Breast epithelium (tissue), 4 donors: ENCODE data around the gene SDK2. TPM values are rescaled to one million over a fixed set of nuclear protein-coding genes. Genes with fewer than 3 reads are reported as not detected.

Experiments
- DNase-seq, 2 donors: peaks; one replicate each; pipeline ENCODE4 v3.0.0-alpha.2; 2019; ENCODE audit warnings: low spot score in 2 of 2
- H3K27ac ChIP-seq, 2 donors: fragments of 200-600 bp; sonication (generic) in 1 of 2; one replicate each; pipeline ENCODE4 v1.5.1; 2016 to 2019; ENCODE audit warnings: mild to moderate bottlenecking in 1 of 2
- H3K27me3 ChIP-seq, 2 donors: fragments of 200-600 bp; sonication (generic) in 1 of 2; one replicate each; pipeline versions ENCODE4 v1.5.1 to v1.6.0; 2017 to 2019; ENCODE audit warnings: control low read depth in 1 of 2, mild to moderate bottlenecking in 1 of 2
- H3K36me3 ChIP-seq: fragments of 200-600 bp; one replicate; pipeline ENCODE4 v1.5.1; 2019
- H3K4me1 ChIP-seq, 2 donors: fragments of 200-600 bp; sonication (generic); one replicate each; pipeline ENCODE4 v1.5.1; 2016 to 2019; ENCODE audit warnings: control low read depth in 1 of 2
- H3K4me3 ChIP-seq, 3 donors: fragments of 200-600 bp; sonication (generic); 1 replicate in 2 of 3; 2 replicates in 1 of 3; pipeline ENCODE4 v1.5.1; 2016 to 2019; ENCODE audit warnings: mild to moderate bottlenecking in 3 of 3, moderate library complexity in 2 of 3
- H3K9me3 ChIP-seq, 2 donors: fragments of 200-600 bp; sonication (generic) in 1 of 2; one replicate each; pipeline ENCODE4 v1.5.1; 2016 to 2019; ENCODE audit warnings: control low read depth in 1 of 2
- POLR2A ChIP-seq: fragments of 450-650 bp; IDR thresholded peaks from one replicate; pipeline ENCODE4 v1.6.1; 2016; ENCODE audit warnings: antibody characterized with exemption, mild to moderate bottlenecking, moderate library complexity
- POLR2AphosphoS5 ChIP-seq, 3 donors: sonication (generic); formaldehyde crosslinking; IDR thresholded peaks; one replicate each; pipeline ENCODE4 v1.6.1; 2017; ENCODE audit warnings: antibody characterized with exemption in 3 of 3
- intact Hi-C: fragments of 100-400 bp; cut with DNase I; formaldehyde crosslinking; loops from one replicate; pipeline ENCODE4 v1.15.1; 2023; ENCODE audit warnings: low total_unique reads
- total RNA-seq, 3 donors: library from RNA; depleted of rRNA; stranded (reverse); fragments of >200 nt; gene quantifications; one replicate each; pipeline ENCODE4 v1.1.0, GENCODE V29; 2016
- TF ChIP-seq, protein P1 (sequence below), 3 donors: fragments of 450-650 bp; IDR thresholded peaks; one replicate each; pipeline ENCODE4 v1.5.1; 2016 to 2017; ENCODE audit warnings: antibody characterized with exemption in 3 of 3, mild to moderate bottlenecking in 3 of 3, moderate library complexity in 3 of 3

SDK2 gene
- total RNA-seq, 3 donors from 2014 or later = 0.16 to 2.9 (median 2.6) TPM

DNA sequence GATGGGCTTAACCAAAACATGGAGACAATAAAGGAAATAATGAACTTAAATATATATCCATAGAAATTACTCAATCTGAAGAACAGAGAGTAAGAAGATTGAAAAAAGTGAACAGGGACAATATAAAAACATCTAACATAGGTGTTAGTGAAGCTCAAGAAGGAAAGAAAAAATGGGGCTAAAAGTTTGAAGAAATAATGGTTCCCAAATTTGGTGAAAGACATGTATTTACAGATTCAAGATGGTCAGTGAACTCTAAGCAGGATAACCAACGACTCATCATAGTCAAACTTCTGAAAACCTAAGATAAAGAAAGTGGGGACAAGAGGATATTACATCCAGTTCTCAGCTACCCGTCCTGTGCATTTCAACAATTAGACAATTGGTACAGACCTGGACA is 22.6 kb downstream of the SDK2 start:
- H3K27me3 ChIP-seq = no peaks in the 10 kb centered on the region
- H3K4me3 ChIP-seq = no peak overlapping the region
- no peaks in the 10 kb centered on the region for H3K4me1 ChIP-seq
- no peak overlapping the region for H3K27ac ChIP-seq
- intact Hi-C loops = no loop called here
- no peak for DNase-seq
- no peaks in the 10 kb centered on the region for H3K36me3 ChIP-seq
- peaks cover 0 to 3% of the 10 kb centered on the region in 2 donors for H3K9me3 ChIP-seq
- TF ChIP-seq, protein P1, sequence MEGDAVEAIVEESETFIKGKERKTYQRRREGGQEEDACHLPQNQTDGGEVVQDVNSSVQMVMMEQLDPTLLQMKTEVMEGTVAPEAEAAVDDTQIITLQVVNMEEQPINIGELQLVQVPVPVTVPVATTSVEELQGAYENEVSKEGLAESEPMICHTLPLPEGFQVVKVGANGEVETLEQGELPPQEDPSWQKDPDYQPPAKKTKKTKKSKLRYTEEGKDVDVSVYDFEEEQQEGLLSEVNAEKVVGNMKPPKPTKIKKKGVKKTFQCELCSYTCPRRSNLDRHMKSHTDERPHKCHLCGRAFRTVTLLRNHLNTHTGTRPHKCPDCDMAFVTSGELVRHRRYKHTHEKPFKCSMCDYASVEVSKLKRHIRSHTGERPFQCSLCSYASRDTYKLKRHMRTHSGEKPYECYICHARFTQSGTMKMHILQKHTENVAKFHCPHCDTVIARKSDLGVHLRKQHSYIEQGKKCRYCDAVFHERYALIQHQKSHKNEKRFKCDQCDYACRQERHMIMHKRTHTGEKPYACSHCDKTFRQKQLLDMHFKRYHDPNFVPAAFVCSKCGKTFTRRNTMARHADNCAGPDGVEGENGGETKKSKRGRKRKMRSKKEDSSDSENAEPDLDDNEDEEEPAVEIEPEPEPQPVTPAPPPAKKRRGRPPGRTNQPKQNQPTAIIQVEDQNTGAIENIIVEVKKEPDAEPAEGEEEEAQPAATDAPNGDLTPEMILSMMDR (IDR thresholded peaks at IDR 0.05) = no peak
- no peak for TF ChIP-seq POLR2A
- TF ChIP-seq POLR2AphosphoS5 (IDR thresholded peaks at IDR 0.05) = no peak

- DNase-seq = no peak
- intact Hi-C loops = no loop called here
- TF ChIP-seq, protein P1 (IDR thresholded peaks at IDR 0.05) = no peak
- no peak for TF ChIP-seq POLR2AphosphoS5 (IDR thresholded peaks at IDR 0.05)
- no peak for TF ChIP-seq POLR2A
Observed at GRCh38 chr17:73620414-73620813, 23.8 kb downstream of the SDK2 start.

GRCh38 chr17:73617501-73617900 is 26.7 kb downstream of the SDK2 start:
- no peak for DNase-seq
- no peaks in the 10 kb centered on the region for H3K36me3 ChIP-seq
- H3K4me1 ChIP-seq = no peaks in the 10 kb centered on the region
- TF ChIP-seq POLR2AphosphoS5 (IDR thresholded peaks at IDR 0.05) = no peak
- TF ChIP-seq POLR2A = no peak
- TF ChIP-seq, protein P1 (IDR thresholded peaks at IDR 0.05) = no peak
- peaks cover 0 to 3% of the 10 kb centered on the region in 2 donors for H3K9me3 ChIP-seq
- no peak overlapping the region for H3K27ac ChIP-seq
- H3K4me3 ChIP-seq = no peak overlapping the region
- intact Hi-C loops = no loop called here
- no peaks in the 10 kb centered on the region for H3K27me3 ChIP-seq

More at GRCh38 chr17:73620414-73620813, 23.8 kb downstream of the SDK2 start:
- Histone ChIP-seq H3K4me1 (no peaks in the 10 kb centered on the region), H3K27me3 (no peaks in the 10 kb centered on the region), H3K4me3 (no peak overlapping the region), H3K36me3 (no peaks in the 10 kb centered on the region), H3K9me3 (peaks cover 0 to 3% of the 10 kb centered on the region in 2 donors), H3K27ac (no peak overlapping the region)

DNA sequence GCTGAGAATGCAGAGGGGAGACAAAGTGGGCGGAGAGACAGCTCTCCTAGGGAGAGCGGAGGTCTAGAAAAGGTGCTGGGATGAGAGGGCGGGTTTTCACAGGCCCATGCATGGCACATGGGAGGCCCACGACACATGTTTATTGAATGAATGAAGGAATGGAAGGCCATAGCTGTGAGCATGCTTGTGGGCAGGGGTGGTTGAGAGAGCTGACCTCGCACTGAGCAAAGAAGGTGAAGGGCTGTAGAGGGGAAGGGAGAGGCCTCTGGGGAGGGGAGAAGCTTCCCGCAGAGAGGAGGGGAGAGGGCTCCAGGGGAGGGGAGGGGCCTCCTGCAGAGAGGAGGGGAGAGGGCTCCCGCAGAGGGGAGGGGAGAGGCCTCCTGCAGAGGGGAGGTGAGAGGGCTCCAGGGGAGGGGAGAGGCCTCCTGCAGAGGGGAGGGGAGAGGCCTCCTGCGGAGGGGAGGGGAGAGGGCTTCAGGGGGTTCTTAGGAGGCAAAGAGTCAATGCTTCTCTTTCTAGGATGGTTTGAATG is 27.3 kb downstream of the SDK2 start:
- Histone ChIP-seq H3K9me3 (peaks cover 0 to under 1% of the 10 kb centered on the region in 2 donors), H3K36me3 (no peaks in the 10 kb centered on the region), H3K4me3 (no peak overlapping the region), H3K4me1 (no peaks in the 10 kb centered on the region), H3K27me3 (no peaks in the 10 kb centered on the region), H3K27ac (no peak overlapping the region)
- intact Hi-C loops = no loop called here
- DNase-seq = no peak
- no peak for TF ChIP-seq POLR2A
- no peak for TF ChIP-seq POLR2AphosphoS5 (IDR thresholded peaks at IDR 0.05)
- TF ChIP-seq, protein P1 (IDR thresholded peaks at IDR 0.05) = no peak

DNA sequence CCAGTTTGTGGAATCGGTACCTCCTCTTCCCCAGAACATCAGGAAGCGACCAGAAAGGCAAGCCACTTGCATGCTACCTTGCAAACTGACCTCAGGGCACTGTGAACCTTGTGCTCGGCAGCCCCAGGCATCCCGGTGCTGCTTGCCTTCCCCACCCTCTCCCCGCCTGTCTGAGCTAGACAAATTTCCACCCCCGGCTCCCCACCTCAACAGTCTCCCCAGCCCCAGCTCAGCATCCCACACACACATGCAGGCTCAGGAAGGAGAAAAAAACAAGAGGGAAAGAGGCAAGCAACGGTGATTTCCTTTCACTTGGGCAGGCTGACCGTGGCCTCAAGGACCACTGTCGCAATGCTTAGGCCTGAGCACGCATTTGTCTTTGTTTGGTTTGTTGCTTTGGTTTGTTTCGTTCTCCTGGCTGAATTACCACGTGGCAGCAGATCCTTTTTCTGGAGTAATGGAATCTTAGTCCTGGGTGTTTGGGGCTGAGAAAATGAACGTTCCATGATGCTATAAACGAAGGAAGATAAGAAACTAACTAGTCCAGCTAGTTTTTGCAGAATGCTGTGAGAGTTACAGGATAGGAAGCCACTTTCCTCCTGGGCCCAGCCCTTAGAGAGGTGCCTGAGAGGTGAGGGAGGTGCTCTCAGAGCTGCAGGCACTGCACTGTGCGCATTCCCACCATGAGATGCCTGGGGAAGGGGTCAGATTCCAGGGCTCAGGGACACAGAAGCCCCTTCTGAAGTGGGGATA is 27.9 kb downstream of the SDK2 start:
- Histone ChIP-seq H3K9me3 (no peaks in the 10 kb centered on the region), H3K36me3 (no peaks in the 10 kb centered on the region), H3K4me3 (no peak overlapping the region), H3K4me1 (no peaks in the 10 kb centered on the region), H3K27ac (no peak overlapping the region), H3K27me3 (no peaks in the 10 kb centered on the region)
- intact Hi-C loops = no loop called here
- TF ChIP-seq, protein P1 (IDR thresholded peaks at IDR 0.05) = no peak
- TF ChIP-seq POLR2AphosphoS5 (IDR thresholded peaks at IDR 0.05) = no peak
- TF ChIP-seq POLR2A = no peak
- DNase-seq = no peak
